Activated effector memory CD4-positive, alpha-beta T cell treated with Interleukin-2 at 50 U/mL for 16 hours (primary cell): ENCODE results near the gene IRS1.

Experiments
- DNase-seq: peaks from one replicate; pipeline ENCODE4 v3.0.0-alpha.2; 2020

Gene IRS1

GRCh38 chr2:226754821-226755604 is 44.6 kb downstream of the IRS1 start:
- no peak for DNase-seq

- no peak for DNase-seq
Measured at GRCh38 chr2:226752887-226753286, 46.7 kb downstream of the IRS1 start.

- DNase-seq: no peak
Measured at GRCh38 chr2:226747288-226747687, 52.3 kb downstream of the IRS1 start.

GRCh38 chr2:226746196-226746800 is 53.3 kb downstream of the IRS1 start:
- DNase-seq: no peak

GRCh38 chr2:226743915-226744314 is 55.7 kb downstream of the IRS1 start:
- no peak for DNase-seq

GRCh38 chr2:226742347-226742746 is 57.3 kb downstream of the IRS1 start:
- DNase-seq: no peak

- DNase-seq: no peak
Measured at GRCh38 chr2:226740039-226740648, 59.5 kb downstream of the IRS1 start.

GRCh38 chr2:226739545-226740030 is 60.0 kb downstream of the IRS1 start:
- no peak for DNase-seq

- DNase-seq: no peak
Measured at GRCh38 chr2:226738821-226739544, 60.6 kb downstream of the IRS1 start.

GRCh38 chr2:226738191-226738820 is 61.3 kb downstream of the IRS1 start:
- DNase-seq: no peak

- no peak for DNase-seq
Measured at GRCh38 chr2:226736382-226736781, 63.2 kb downstream of the IRS1 start.

GRCh38 chr2:226733927-226734564 is 65.6 kb downstream of the IRS1 start:
- DNase-seq: no peak

GRCh38 chr2:226733189-226733858 is 66.3 kb downstream of the IRS1 start:
- DNase-seq: no peak

- DNase-seq: no peak
Measured at GRCh38 chr2:226732478-226733188, 67.0 kb downstream of the IRS1 start.

GRCh38 chr2:226730481-226730880 is 69.1 kb downstream of the IRS1 start:
- DNase-seq: no peak

- DNase-seq: no peak
Measured at GRCh38 chr2:226728996-226729395, 70.6 kb downstream of the IRS1 start.

GRCh38 chr2:226727251-226727650 is 72.4 kb downstream of the IRS1 start:
- DNase-seq: no peak

GRCh38 chr2:226726546-226726945 is 73.1 kb downstream of the IRS1 start:
- DNase-seq: no peak

GRCh38 chr2:226725126-226725860 is 74.3 kb downstream of the IRS1 start:
- no peak for DNase-seq

- DNase-seq: no peak
Measured at GRCh38 chr2:226721541-226721940, 78.1 kb downstream of the IRS1 start.
